Calu3 (cell line): Measurements from ENCODE around the gene FBXL15. TPM values are rescaled to one million over a fixed set of nuclear protein-coding genes. Genes with fewer than 3 reads are reported as not detected.
A peak's percentile ranks its signal among the peaks of the same experiment; 100 is the strongest.

ENCODE experiments used
- BruUV-seq: library from RNA; stranded (reverse); fragments of 400-500 nt; replicated peaks from 2 replicates; lab custom pipeline; 2021; lab: Mats Ljungman, UMichigan
- CTCF ChIA-PET: fragments of 300-600 bp; sonication (Branson Sonifier 250); formaldehyde crosslinking; loops from one replicate; lab custom pipeline; 2022; ENCODE audit warnings: antibody characterized with exemption; lab: Charles Lee
- DNase-seq: peaks from one replicate; pipeline ENCODE4 v3.0.0; 2022
- H3K27ac Mint-ChIP-seq: one replicate; pipeline ENCODE4 v1.8.0; 2022; ENCODE audit warnings: mixed read lengths; ENCODE audit not compliant: unreplicated experiment
- H3K27me3 Mint-ChIP-seq: one replicate; pipeline ENCODE4 v1.8.0; 2022; ENCODE audit warnings: mixed read lengths; ENCODE audit not compliant: unreplicated experiment
- H3K36me3 Mint-ChIP-seq: one replicate; pipeline ENCODE4 v1.8.0; 2022; ENCODE audit warnings: mild to moderate bottlenecking, moderate library complexity, mixed read lengths; ENCODE audit not compliant: insufficient read depth, unreplicated experiment
- H3K4me1 Mint-ChIP-seq: one replicate; pipeline ENCODE4 v1.8.0; 2022; ENCODE audit warnings: mild to moderate bottlenecking, low read depth, mixed read lengths; ENCODE audit not compliant: unreplicated experiment
- H3K4me3 Mint-ChIP-seq: one replicate; pipeline ENCODE4 v1.8.0; 2022; ENCODE audit warnings: mild to moderate bottlenecking, low read depth, moderate library complexity, mixed read lengths; ENCODE audit not compliant: unreplicated experiment
- H3K9me3 Mint-ChIP-seq: one replicate; pipeline ENCODE4 v1.8.0; 2022; ENCODE audit warnings: low read depth, mixed read lengths; ENCODE audit not compliant: unreplicated experiment
- intact Hi-C: fragments of 100-400 bp; cut with micrococcal nuclease; formaldehyde crosslinking; loops from one replicate; pipeline ENCODE4 v1.10.0; 2022; ENCODE audit not compliant: unreplicated experiment
- total RNA-seq: library from RNA; stranded (reverse); gene quantifications from 2 replicates; pipeline ENCODE4 v1.2.3, GENCODE V29; 2022
- TF ChIP-seq, protein P1 (sequence below): fragments of 200-600 bp; IDR thresholded peaks from one replicate; pipeline ENCODE4 v1.8.0; 2022; ENCODE audit warnings: antibody characterized with exemption; ENCODE audit not compliant: unreplicated experiment

The FBXL15 gene
- total RNA-seq, 1 experiment from 2014 or later: 6.4 TPM

DNA sequence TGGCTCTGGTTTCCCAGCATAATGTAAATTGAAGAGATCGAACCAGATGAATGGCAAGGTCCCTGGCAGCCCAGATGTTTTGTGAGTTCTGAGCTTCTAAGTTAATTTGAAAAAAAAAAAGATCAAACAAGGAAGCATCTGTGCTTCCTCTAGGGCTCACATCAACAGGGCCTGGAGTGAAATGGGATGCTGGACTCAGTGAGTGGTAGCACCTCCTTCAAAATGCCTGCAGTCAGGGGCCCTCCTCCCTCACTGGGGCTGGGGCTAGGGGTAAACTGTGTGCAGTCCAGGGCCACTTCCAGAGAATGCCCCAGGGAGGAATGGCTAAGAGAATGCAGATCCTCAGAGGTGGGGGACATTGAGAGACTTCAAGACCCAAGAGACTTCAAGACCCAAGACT is 17.7 kb downstream of the FBXL15 start:
- no peak overlapping the region for H3K4me3 Mint-ChIP-seq
- CTCF ChIA-PET: no interaction called here
- peaks cover 11% of the 10 kb centered on the region for H3K4me1 Mint-ChIP-seq
- TF ChIP-seq, protein P1, sequence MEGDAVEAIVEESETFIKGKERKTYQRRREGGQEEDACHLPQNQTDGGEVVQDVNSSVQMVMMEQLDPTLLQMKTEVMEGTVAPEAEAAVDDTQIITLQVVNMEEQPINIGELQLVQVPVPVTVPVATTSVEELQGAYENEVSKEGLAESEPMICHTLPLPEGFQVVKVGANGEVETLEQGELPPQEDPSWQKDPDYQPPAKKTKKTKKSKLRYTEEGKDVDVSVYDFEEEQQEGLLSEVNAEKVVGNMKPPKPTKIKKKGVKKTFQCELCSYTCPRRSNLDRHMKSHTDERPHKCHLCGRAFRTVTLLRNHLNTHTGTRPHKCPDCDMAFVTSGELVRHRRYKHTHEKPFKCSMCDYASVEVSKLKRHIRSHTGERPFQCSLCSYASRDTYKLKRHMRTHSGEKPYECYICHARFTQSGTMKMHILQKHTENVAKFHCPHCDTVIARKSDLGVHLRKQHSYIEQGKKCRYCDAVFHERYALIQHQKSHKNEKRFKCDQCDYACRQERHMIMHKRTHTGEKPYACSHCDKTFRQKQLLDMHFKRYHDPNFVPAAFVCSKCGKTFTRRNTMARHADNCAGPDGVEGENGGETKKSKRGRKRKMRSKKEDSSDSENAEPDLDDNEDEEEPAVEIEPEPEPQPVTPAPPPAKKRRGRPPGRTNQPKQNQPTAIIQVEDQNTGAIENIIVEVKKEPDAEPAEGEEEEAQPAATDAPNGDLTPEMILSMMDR: no peak
- BruUV-seq: no TSS peak
- no peaks in the 10 kb centered on the region for H3K9me3 Mint-ChIP-seq
- H3K36me3 Mint-ChIP-seq: peaks cover under 1% of the 10 kb centered on the region
- intact Hi-C loops: no loop called here
- no peak for DNase-seq
- H3K27me3 Mint-ChIP-seq: peaks cover 27% of the 10 kb centered on the region
- no peak overlapping the region for H3K27ac Mint-ChIP-seq

DNA sequence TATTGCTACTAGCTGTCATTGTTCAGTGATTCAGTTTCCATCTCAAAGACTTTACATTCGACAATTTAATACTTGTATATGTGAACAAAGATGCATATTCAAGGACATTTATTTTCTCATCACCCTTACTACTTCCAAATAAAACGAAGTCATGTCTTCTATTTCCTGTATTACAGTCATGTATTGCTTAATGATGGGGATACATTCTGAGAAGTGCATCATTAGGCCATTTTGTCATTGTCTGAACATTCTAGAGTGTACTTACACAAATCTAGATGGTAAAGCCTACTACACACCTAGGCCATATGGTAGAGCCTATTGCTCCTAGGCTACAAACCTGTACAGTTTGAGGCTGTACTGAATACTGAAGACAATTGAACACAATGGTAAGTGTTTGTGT is 24.2 kb downstream of the FBXL15 start:
- CTCF ChIA-PET: interaction anchor here (0.6 to 0.7 kb wide), 3 partner anchors 21 to 246 kb away, joined by 3 to 4 read pairs (median 3); no protein-coding TSS in a partner anchor
- no peaks in the 10 kb centered on the region for H3K27me3 Mint-ChIP-seq
- peaks cover 6% of the 10 kb centered on the region for H3K36me3 Mint-ChIP-seq
- no peaks in the 10 kb centered on the region for H3K4me1 Mint-ChIP-seq
- intact Hi-C loops: no loop called here
- TF ChIP-seq, protein P1: no peak
- H3K27ac Mint-ChIP-seq: no peak overlapping the region
- H3K9me3 Mint-ChIP-seq: no peaks in the 10 kb centered on the region
- DNase-seq: no peak
- no TSS peak for BruUV-seq
- no peak overlapping the region for H3K4me3 Mint-ChIP-seq

DNA sequence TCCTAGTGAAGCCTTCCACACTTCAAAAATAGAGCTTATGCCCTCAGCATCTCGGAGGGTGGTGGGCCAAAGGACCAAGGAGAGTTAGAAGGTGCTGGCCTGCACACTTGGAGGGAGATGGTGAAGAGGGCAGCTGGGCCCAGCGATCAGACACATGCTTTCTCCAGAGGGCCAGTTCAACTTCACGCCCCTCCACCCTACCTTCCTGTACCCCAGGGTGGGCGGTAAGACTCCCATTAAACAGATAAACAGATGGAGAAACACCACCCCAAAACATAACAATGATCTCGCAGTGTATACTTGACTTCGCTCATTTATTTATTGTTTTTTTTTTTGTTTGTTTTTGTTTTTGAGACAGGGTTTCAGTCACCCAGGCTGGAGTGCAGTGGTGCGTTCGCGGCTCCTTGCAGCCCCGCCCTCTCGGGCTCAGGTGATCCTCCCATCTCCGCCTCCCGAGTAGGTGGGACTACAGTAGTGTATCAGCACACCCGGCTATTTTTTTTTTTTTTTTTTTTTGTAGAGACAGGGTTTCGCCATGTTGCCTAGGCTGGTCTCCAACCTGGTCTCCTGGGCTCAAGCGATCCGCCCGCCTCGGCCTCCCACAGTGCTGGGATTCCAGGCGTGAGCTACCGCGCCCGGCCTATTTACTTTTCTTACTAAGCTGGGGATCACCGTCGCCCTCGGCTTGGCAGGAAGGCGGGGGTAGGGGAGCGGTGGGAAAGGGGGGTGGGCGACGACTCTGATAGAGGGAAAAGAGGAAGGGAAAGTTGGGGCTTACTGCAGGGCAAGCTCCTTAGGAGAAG is 28.9 kb downstream of the FBXL15 start:
- Mint-ChIP-seq H3K9me3 (no peaks in the 10 kb centered on the region), H3K27me3 (no peaks in the 10 kb centered on the region), H3K4me1 (no peaks in the 10 kb centered on the region), H3K27ac (peak overlapping the region; percentile 60), H3K4me3 (peak overlapping the region; percentile 78), H3K36me3 (peaks cover 31% of the 10 kb centered on the region)
- peak; percentile 82 for DNase-seq
- TF ChIP-seq, protein P1: no peak
- CTCF ChIA-PET: interaction anchor here (0.6 to 1.6 kb wide), 2 partner anchors 28 to 219 kb away, joined by 5 to 7 read pairs; partner anchors contain the start of gene FBXL15
- BruUV-seq: no TSS peak
- intact Hi-C loops: no loop called here

DNA sequence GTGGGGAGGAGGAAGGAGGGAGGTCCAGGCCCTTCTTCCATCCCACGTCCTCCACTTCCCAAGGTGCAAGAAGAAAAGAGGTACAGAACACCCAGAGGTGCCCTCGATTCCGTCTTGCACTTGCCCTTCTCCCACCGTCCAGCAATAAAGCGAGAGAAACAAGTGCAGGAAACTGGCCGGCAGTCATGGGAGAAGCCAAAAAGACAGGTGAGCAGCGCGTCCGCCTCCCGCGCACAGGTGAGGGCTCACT is 29.4 kb downstream of the FBXL15 start:
- DNase-seq: no peak
- H3K4me3 Mint-ChIP-seq: peak overlapping the region; percentile 78
- TF ChIP-seq, protein P1: no peak
- CTCF ChIA-PET: interaction anchor here (1.3 to 1.6 kb wide), 2 partner anchors 12 to 29 kb away, joined by 3 to 5 read pairs; partner anchors contain the start of gene FBXL15
- H3K27ac Mint-ChIP-seq: peak overlapping the region; percentile 60
- no peaks in the 10 kb centered on the region for H3K9me3 Mint-ChIP-seq
- BruUV-seq: no TSS peak
- no peaks in the 10 kb centered on the region for H3K4me1 Mint-ChIP-seq
- H3K36me3 Mint-ChIP-seq: peaks cover 31% of the 10 kb centered on the region
- H3K27me3 Mint-ChIP-seq: no peaks in the 10 kb centered on the region
- intact Hi-C loops: no loop called here
